MG63 (cell line): Measurements from ENCODE around the gene TNFRSF11A. TPM values are rescaled to one million over a fixed set of nuclear protein-coding genes. Genes with fewer than 3 reads are reported as not detected.

ENCODE experiments used
- total RNA-seq: library from RNA; depleted of rRNA; stranded (reverse); fragments of >200 nt; shearing (Covaris generic); gene quantifications from 2 replicates; pipeline ENCODE4 v1.2.3, GENCODE V29; 2014; ENCODE audit warnings: low replicate concordance; rRNA removed

The TNFRSF11A gene
- total RNA-seq, 1 experiment from 2014 or later: 7.0 TPM

Other genes starting within 250 kb of the TNFRSF11A start
- gene PIGN, start 138.3 kb upstream of the TNFRSF11A start, total RNA-seq: 14.5 and 19.2 TPM in 2 replicates
- gene RELCH, start 138.1 kb upstream of the TNFRSF11A start, total RNA-seq: 17.2 and 31.9 TPM in 2 replicates
- gene ZCCHC2, start 197.7 kb downstream of the TNFRSF11A start, total RNA-seq: 3.1 and 3.3 TPM in 2 replicates